Endothelial cell of umbilical vein (primary cell): ENCODE measurements around the gene PHC3.

ENCODE experiments used
- CTCF ChIP-seq, 2 donors: IDR thresholded peaks; 1 replicate in 1 of 2; 2 replicates in 1 of 2; pipeline ENCODE4 v1.5.1; 2011; ENCODE audit warnings: low read length in 2 of 2, mild to moderate bottlenecking in 2 of 2, moderate library complexity in 2 of 2, control low read depth in 1 of 2, inconsistent platforms in 1 of 2, low read depth in 1 of 2; ENCODE audit not compliant: insufficient read depth in 1 of 2; ENCODE audit errors: extremely low read depth in 1 of 2
- EZH2 ChIP-seq: IDR thresholded peaks from 2 replicates; pipeline ENCODE4 v1.6.1; 2012; ENCODE audit warnings: borderline replicate concordance, low read depth, mild to moderate bottlenecking, moderate library complexity, low read length, inconsistent platforms; ENCODE audit not compliant: severe bottlenecking
- GATA2 ChIP-seq: IDR thresholded peaks from 2 replicates; pipeline ENCODE4 v1.7.0; 2011; ENCODE audit warnings: low read depth, mild to moderate bottlenecking, moderate library complexity, mixed read lengths, low read length; ENCODE audit not compliant: insufficient read length, insufficient read depth
- JUN ChIP-seq: IDR thresholded peaks from 2 replicates; pipeline ENCODE4 v1.6.1; 2011; ENCODE audit warnings: borderline replicate concordance, low read depth; ENCODE audit not compliant: insufficient read length, insufficient read depth
- MAX ChIP-seq: IDR thresholded peaks from 2 replicates; pipeline ENCODE4 v1.6.1; 2011; ENCODE audit not compliant: insufficient read depth, insufficient read length
- MYC ChIP-seq: IDR thresholded peaks from one replicate; pipeline ENCODE4 v1.6.1; 2011; ENCODE audit warnings: mild to moderate bottlenecking, low read depth, low read length
- POLR2A ChIP-seq: IDR thresholded peaks from 2 replicates; pipeline ENCODE4 v1.6.1; 2012; ENCODE audit warnings: low read depth, mild to moderate bottlenecking, control low read depth, low read length
- POLR2AphosphoS5 ChIP-seq: IDR thresholded peaks from 2 replicates; pipeline ENCODE4 v1.6.1; 2012; ENCODE audit warnings: low read depth, mild to moderate bottlenecking, control low read depth, low read length, moderate library complexity; ENCODE audit not compliant: insufficient read depth

- TF ChIP-seq POLR2AphosphoS5 (no peak), CTCF (IDR thresholded peaks at IDR 0.05; ENCODE audit: extremely low read depth in 1 of 2, insufficient read depth in 1 of 2, low read depth in 1 of 2, low read length in 2 of 2) (no peak), MAX (no peak), POLR2A (no peak), EZH2 (no peak), MYC (no peak), JUN (no peak), GATA2 (no peak)
Measured at GRCh38 chr3:170050753-170051152, 130.8 kb downstream of the PHC3 start.
